ENCODE measurements around the gene EPHA4. TPM values are rescaled to one million over a fixed set of nuclear protein-coding genes. Genes with fewer than 3 reads are reported as not detected.

The EPHA4 gene
- total RNA-seq, 1 donor from 2014 or later = 24.1 TPM

GRCh38 chr2:221535824-221536223 lies 36.3 kb downstream of the EPHA4 start:
- intact Hi-C loops (cut with DNase I) = no loop called here

GRCh38 chr2:221533299-221533698 lies 38.8 kb downstream of the EPHA4 start:
- no peaks in the 10 kb centered on the region for H3K27me3 ChIP-seq
- DNase-seq (ENCODE audit: extremely low spot score in 2 of 2) = no peak
- H3K9me3 ChIP-seq = no peaks in the 10 kb centered on the region
- no peak overlapping the region for H3K27ac ChIP-seq
- intact Hi-C loops (cut with DNase I) = no loop called here
- no peak overlapping the region for H3K4me3 ChIP-seq
- no peak for TF ChIP-seq POLR2A (IDR thresholded peaks at IDR 0.05)
- TF ChIP-seq POLR2AphosphoS5 (IDR thresholded peaks at IDR 0.05; ENCODE audit: insufficient read depth in 1 of 2, low read depth in 1 of 2) = peak in 1 of 2 donors; percentile 60
- H3K36me3 ChIP-seq = no peaks in the 10 kb centered on the region
- H3K4me1 ChIP-seq = peaks cover 6% of the 10 kb centered on the region

More at GRCh38 chr2:221535824-221536223, 36.3 kb downstream of the EPHA4 start:
- no peak overlapping the region for H3K27ac ChIP-seq
- no peaks in the 10 kb centered on the region for H3K36me3 ChIP-seq
- no peak overlapping the region for H3K4me3 ChIP-seq
- no peaks in the 10 kb centered on the region for H3K4me1 ChIP-seq
- no peak for TF ChIP-seq POLR2A (IDR thresholded peaks at IDR 0.05)
- TF ChIP-seq, protein P1, sequence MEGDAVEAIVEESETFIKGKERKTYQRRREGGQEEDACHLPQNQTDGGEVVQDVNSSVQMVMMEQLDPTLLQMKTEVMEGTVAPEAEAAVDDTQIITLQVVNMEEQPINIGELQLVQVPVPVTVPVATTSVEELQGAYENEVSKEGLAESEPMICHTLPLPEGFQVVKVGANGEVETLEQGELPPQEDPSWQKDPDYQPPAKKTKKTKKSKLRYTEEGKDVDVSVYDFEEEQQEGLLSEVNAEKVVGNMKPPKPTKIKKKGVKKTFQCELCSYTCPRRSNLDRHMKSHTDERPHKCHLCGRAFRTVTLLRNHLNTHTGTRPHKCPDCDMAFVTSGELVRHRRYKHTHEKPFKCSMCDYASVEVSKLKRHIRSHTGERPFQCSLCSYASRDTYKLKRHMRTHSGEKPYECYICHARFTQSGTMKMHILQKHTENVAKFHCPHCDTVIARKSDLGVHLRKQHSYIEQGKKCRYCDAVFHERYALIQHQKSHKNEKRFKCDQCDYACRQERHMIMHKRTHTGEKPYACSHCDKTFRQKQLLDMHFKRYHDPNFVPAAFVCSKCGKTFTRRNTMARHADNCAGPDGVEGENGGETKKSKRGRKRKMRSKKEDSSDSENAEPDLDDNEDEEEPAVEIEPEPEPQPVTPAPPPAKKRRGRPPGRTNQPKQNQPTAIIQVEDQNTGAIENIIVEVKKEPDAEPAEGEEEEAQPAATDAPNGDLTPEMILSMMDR (IDR thresholded peaks at IDR 0.05) = no peak
- no peak for TF ChIP-seq POLR2AphosphoS5 (IDR thresholded peaks at IDR 0.05; ENCODE audit: insufficient read depth in 1 of 2, low read depth in 1 of 2)
- H3K9me3 ChIP-seq = no peaks in the 10 kb centered on the region
- no peaks in the 10 kb centered on the region for H3K27me3 ChIP-seq
- DNase-seq (ENCODE audit: extremely low spot score in 2 of 2) = no peak

GRCh38 chr2:221532641-221533040 lies 39.5 kb downstream of the EPHA4 start:
- Histone ChIP-seq H3K27me3 (no peaks in the 10 kb centered on the region), H3K9me3 (no peaks in the 10 kb centered on the region), H3K4me1 (peaks cover 12% of the 10 kb centered on the region), H3K4me3 (no peak overlapping the region), H3K36me3 (no peaks in the 10 kb centered on the region), H3K27ac (no peak overlapping the region)
- TF ChIP-seq POLR2AphosphoS5 (IDR thresholded peaks at IDR 0.05; ENCODE audit: insufficient read depth in 1 of 2, low read depth in 1 of 2) (no peak), POLR2A (IDR thresholded peaks at IDR 0.05) (no peak)
- TF ChIP-seq, protein P1 (IDR thresholded peaks at IDR 0.05) = no peak
- intact Hi-C loops (cut with DNase I) = no loop called here
- DNase-seq (ENCODE audit: extremely low spot score in 2 of 2) = no peak

GRCh38 chr2:221530653-221531037 lies 41.5 kb downstream of the EPHA4 start:
- Histone ChIP-seq H3K27ac (no peak overlapping the region), H3K9me3 (no peaks in the 10 kb centered on the region), H3K36me3 (no peaks in the 10 kb centered on the region), H3K4me1 (peaks cover 12% of the 10 kb centered on the region), H3K4me3 (no peak overlapping the region), H3K27me3 (no peaks in the 10 kb centered on the region)
- DNase-seq (ENCODE audit: extremely low spot score in 2 of 2) = no peak
- intact Hi-C loops (cut with DNase I) = no loop called here
- no peak for TF ChIP-seq POLR2AphosphoS5 (IDR thresholded peaks at IDR 0.05; ENCODE audit: insufficient read depth in 1 of 2, low read depth in 1 of 2)
- TF ChIP-seq, protein P1 (IDR thresholded peaks at IDR 0.05) = no peak
- TF ChIP-seq POLR2A (IDR thresholded peaks at IDR 0.05) = no peak

DNA sequence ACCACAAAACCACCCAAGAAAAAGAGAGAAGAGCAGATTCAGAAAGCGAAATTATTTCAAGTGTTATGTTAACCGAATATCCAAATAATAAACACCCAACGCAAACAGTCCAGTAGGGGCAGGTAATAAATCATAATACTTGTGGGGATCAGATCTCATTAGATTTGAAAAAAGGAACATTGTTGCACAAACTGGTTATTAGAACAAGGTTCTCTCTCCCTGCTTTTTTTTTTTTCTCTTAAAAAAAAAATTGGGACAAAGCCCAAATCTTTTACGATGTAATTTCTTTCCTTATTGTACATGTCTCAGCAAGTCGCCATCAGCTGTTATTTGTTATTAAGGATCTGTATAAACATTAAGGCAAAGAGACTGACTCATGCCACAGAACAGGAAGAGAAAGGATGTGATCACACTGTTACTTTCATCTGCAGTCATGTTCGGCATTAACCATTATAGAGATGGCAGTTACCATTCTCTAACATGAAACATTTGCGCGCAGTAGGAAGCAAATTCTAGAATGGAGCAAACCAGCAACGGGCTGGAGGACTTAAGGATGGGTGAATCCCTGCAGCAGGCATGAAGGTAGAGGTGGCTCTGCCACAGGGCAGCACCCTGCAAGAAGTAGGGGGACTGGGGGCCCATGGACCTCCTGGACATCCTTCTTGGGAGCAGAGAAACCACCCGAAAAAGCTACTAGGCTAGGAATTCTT lies 42.0 kb downstream of the EPHA4 start:
- no peak for DNase-seq (ENCODE audit: extremely low spot score in 2 of 2)
- TF ChIP-seq POLR2AphosphoS5 (IDR thresholded peaks at IDR 0.05; ENCODE audit: insufficient read depth in 1 of 2, low read depth in 1 of 2) (peak in 1 of 2 donors; percentile 57), POLR2A (IDR thresholded peaks at IDR 0.05) (no peak)
- intact Hi-C loops (cut with DNase I) = no loop called here

More for the DNA sequence above, 42.0 kb downstream of the EPHA4 start:
- Histone ChIP-seq H3K9me3 (no peaks in the 10 kb centered on the region), H3K4me3 (no peak overlapping the region), H3K4me1 (peaks cover 12% of the 10 kb centered on the region), H3K27me3 (no peaks in the 10 kb centered on the region), H3K27ac (no peak overlapping the region), H3K36me3 (no peaks in the 10 kb centered on the region)

All from vagina (tissue), 2 donors.